B cell (primary cell): Measurements from ENCODE around the gene CCDC91.

Experiments
- EZH2 ChIP-seq: IDR thresholded peaks from 2 replicates; pipeline ENCODE4 v1.6.1; 2012; ENCODE audit warnings: borderline replicate concordance, low read depth, mild to moderate bottlenecking, moderate library complexity, low read length; ENCODE audit not compliant: insufficient read depth, poor library complexity, severe bottlenecking
- TF ChIP-seq, protein P1 (sequence below): fragments of 200-600 bp; IDR thresholded peaks from one replicate; pipeline ENCODE4 v1.8.0; 2022; ENCODE audit warnings: antibody characterized with exemption, mild to moderate bottlenecking

DNA sequence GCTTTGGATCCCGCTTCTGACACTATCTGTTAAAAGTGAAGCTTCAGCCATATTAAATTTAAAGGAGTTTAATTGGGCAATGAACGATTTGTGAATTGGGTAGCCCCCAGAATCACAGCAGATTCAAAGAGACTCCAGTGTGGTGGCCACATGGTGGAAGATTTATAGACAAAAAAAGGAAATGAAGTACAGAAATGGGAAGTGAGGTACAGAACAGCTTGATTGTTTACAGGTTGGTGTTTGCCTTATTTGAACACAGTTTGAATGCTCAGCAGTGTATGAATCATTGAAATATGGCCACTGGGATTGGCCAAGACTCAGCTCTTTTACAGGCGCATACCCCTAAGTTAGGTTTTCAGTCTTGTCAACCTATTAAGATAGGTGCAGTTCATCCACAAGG is 21.9 kb downstream of the CCDC91 start:
- TF ChIP-seq, protein P1, sequence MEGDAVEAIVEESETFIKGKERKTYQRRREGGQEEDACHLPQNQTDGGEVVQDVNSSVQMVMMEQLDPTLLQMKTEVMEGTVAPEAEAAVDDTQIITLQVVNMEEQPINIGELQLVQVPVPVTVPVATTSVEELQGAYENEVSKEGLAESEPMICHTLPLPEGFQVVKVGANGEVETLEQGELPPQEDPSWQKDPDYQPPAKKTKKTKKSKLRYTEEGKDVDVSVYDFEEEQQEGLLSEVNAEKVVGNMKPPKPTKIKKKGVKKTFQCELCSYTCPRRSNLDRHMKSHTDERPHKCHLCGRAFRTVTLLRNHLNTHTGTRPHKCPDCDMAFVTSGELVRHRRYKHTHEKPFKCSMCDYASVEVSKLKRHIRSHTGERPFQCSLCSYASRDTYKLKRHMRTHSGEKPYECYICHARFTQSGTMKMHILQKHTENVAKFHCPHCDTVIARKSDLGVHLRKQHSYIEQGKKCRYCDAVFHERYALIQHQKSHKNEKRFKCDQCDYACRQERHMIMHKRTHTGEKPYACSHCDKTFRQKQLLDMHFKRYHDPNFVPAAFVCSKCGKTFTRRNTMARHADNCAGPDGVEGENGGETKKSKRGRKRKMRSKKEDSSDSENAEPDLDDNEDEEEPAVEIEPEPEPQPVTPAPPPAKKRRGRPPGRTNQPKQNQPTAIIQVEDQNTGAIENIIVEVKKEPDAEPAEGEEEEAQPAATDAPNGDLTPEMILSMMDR, result no peak
- TF ChIP-seq EZH2, result no peak
